Activated T-helper 1 cell treated with anti-CD3 and anti-CD28 coated beads, Interleukin-12 subunit alpha, Interleukin-12 subunit beta, Interleukin-2, Interleukin-4 antibody, amounts not matched to agents 30 ng/mL and 10 ng/mL and 1 ng/mL, durations not matched to agents 14 hours and 24 hours and 36 hours (primary cell): ENCODE data around the gene SNED1. TPM values are rescaled to one million over a fixed set of nuclear protein-coding genes. Genes with fewer than 3 reads are reported as not detected.

Experiments
- DNase-seq: peaks from one replicate; pipeline ENCODE4 v3.0.0; 2021; ENCODE audit warnings: low spot score
- H3K27ac Mint-ChIP-seq: one replicate; pipeline ENCODE4 v1.8.0; 2021; ENCODE audit warnings: mild to moderate bottlenecking, mixed read lengths
- H3K27me3 Mint-ChIP-seq: one replicate; pipeline ENCODE4 v1.8.0; 2022; ENCODE audit warnings: mild to moderate bottlenecking, moderate library complexity, mixed read lengths; ENCODE audit not compliant: insufficient read depth
- H3K36me3 Mint-ChIP-seq: one replicate; pipeline ENCODE4 v1.8.0; 2021; ENCODE audit warnings: low read depth, mixed read lengths
- H3K4me1 Mint-ChIP-seq: one replicate; pipeline ENCODE4 v1.8.0; 2021; ENCODE audit warnings: low read depth, mixed read lengths
- H3K4me3 Mint-ChIP-seq: one replicate; pipeline ENCODE4 v1.8.0; 2021; ENCODE audit warnings: mild to moderate bottlenecking, moderate library complexity, mixed read lengths
- H3K9me3 Mint-ChIP-seq: one replicate; pipeline ENCODE4 v1.8.0; 2021; ENCODE audit warnings: mixed read lengths
- intact Hi-C: fragments of 100-400 bp; cut with micrococcal nuclease; formaldehyde crosslinking; loops from one replicate; pipeline ENCODE4 v1.15.1; 2024
- total RNA-seq: library from RNA; stranded (reverse); gene quantifications from 2 replicates; pipeline ENCODE4 v1.2.3, GENCODE V29; 2022

The SNED1 gene
- total RNA-seq, 1 donor from 2014 or later, result 2.5 TPM

- no peak for DNase-seq
- Mint-ChIP-seq H3K27ac (no peak overlapping the region), H3K27me3 (no peaks in the 10 kb centered on the region), H3K4me1 (no peaks in the 10 kb centered on the region), H3K9me3 (no peaks in the 10 kb centered on the region), H3K36me3 (no peaks in the 10 kb centered on the region), H3K4me3 (no peak overlapping the region)
- intact Hi-C loops, result no loop called here
These were observed 10.3 kb upstream of the SNED1 start for GRCh38 chr2:240988146-240988545.

DNA sequence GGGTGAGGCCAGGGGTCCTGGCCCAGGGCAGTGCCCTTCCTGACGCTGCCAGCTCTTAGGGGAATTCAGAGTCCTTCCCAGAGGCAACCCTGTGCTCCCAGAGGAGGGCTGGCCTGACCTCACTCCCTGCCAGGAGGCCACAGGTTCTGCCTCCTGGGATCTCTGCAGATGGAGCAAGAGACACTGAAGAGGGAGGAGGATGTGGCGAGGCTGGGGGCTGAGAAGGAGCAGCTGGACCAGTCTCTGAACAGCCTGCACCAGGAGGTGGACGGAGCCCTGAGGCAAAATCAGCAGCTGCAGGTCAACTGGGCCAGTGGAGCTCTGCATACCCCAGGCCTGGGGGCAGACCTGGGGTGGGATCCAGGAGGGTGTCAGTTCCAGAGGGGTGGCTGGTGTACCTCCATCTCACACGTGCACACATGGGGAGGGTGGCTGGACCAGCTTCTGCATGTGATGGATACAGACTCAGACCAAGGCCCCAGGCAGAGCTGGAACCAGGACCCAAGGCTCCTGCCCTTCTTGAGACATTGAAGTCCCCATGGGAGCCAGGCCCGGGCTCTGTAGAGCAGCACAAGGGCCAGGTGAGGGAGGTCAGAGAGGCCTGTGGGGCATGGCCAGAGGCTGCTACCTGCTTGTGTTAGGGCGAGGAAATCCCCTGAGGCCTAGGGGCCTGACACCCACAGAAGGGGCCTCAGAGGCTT, 9.7 kb upstream of the SNED1 start:
- H3K4me3 Mint-ChIP-seq, result no peak overlapping the region
- intact Hi-C loops, result no loop called here
- H3K27me3 Mint-ChIP-seq, result no peaks in the 10 kb centered on the region
- no peak overlapping the region for H3K27ac Mint-ChIP-seq
- DNase-seq, result no peak
- H3K9me3 Mint-ChIP-seq, result no peaks in the 10 kb centered on the region
- H3K36me3 Mint-ChIP-seq, result no peaks in the 10 kb centered on the region
- no peaks in the 10 kb centered on the region for H3K4me1 Mint-ChIP-seq

- Mint-ChIP-seq H3K27me3 (no peaks in the 10 kb centered on the region), H3K9me3 (no peaks in the 10 kb centered on the region), H3K27ac (no peak overlapping the region), H3K4me1 (no peaks in the 10 kb centered on the region), H3K36me3 (no peaks in the 10 kb centered on the region), H3K4me3 (no peak overlapping the region)
- no peak for DNase-seq
- intact Hi-C loops, result no loop called here
These were observed 8.8 kb upstream of the SNED1 start for GRCh38 chr2:240989451-240990265.

GRCh38 chr2:240990266-240990529, 8.2 kb upstream of the SNED1 start:
- Mint-ChIP-seq H3K27me3 (peaks cover 2% of the 10 kb centered on the region), H3K4me1 (no peaks in the 10 kb centered on the region), H3K27ac (no peak overlapping the region), H3K9me3 (no peaks in the 10 kb centered on the region), H3K4me3 (no peak overlapping the region), H3K36me3 (no peaks in the 10 kb centered on the region)
- DNase-seq, result no peak
- intact Hi-C loops, result no loop called here

GRCh38 chr2:240990726-240991377, 7.6 kb upstream of the SNED1 start:
- Mint-ChIP-seq H3K36me3 (no peaks in the 10 kb centered on the region), H3K27ac (no peak overlapping the region), H3K27me3 (peaks cover 2% of the 10 kb centered on the region), H3K4me3 (no peak overlapping the region), H3K4me1 (no peaks in the 10 kb centered on the region), H3K9me3 (no peaks in the 10 kb centered on the region)
- DNase-seq, result no peak
- intact Hi-C loops, result no loop called here

DNA sequence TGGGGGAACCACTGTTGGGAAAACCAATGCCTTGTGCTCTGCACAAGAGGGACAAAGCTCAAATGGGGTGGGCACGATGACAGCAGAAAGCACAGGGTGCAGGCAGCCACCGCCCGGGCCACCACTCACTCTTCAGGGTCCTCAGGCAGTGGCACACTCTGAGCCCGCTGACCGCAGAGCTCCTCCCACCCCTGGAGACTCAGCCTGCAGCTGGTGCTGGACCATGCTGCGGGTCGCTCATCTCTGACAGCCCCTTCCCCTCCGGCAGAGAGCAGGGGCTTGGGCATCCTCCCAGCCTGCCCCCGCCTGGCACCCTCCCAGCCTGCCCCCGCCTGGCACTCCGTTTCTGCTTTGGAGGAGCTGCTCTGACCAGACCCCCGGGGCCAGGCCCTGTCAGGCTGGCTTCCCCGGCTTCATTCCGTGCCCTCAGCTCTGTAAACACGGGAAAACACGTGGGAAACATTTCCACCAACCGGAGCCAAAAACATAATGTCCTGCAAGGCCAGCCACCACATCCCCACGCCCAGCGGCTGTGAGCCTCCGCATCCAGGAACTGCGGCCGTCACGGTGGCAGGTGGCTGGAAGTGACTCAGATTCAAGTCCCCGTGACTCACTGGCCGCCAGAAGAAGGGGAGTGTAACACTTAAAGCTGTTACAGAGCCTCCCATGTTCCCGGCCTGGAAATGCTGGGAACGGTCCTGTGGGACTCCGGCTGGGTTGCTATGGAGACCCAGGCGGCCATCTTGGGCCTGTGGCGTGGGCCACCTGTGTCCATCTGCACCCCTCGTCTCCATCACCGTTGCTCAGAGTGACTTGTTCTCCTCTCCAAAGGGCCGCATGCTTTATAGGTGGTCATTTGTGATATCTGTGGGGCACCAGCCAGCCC, 6.8 kb upstream of the SNED1 start:
- H3K27ac Mint-ChIP-seq, result no peak overlapping the region
- H3K4me1 Mint-ChIP-seq, result no peaks in the 10 kb centered on the region
- H3K36me3 Mint-ChIP-seq, result no peaks in the 10 kb centered on the region
- DNase-seq, result no peak
- peaks cover 4% of the 10 kb centered on the region for H3K27me3 Mint-ChIP-seq
- H3K9me3 Mint-ChIP-seq, result no peaks in the 10 kb centered on the region
- no peak overlapping the region for H3K4me3 Mint-ChIP-seq
- intact Hi-C loops, result no loop called here

GRCh38 chr2:240992572-240993291, 5.7 kb upstream of the SNED1 start:
- Mint-ChIP-seq H3K36me3 (no peaks in the 10 kb centered on the region), H3K4me3 (no peak overlapping the region), H3K9me3 (no peaks in the 10 kb centered on the region), H3K4me1 (no peaks in the 10 kb centered on the region), H3K27ac (no peak overlapping the region), H3K27me3 (peaks cover 9% of the 10 kb centered on the region)
- intact Hi-C loops, result no loop called here
- no peak for DNase-seq

DNA sequence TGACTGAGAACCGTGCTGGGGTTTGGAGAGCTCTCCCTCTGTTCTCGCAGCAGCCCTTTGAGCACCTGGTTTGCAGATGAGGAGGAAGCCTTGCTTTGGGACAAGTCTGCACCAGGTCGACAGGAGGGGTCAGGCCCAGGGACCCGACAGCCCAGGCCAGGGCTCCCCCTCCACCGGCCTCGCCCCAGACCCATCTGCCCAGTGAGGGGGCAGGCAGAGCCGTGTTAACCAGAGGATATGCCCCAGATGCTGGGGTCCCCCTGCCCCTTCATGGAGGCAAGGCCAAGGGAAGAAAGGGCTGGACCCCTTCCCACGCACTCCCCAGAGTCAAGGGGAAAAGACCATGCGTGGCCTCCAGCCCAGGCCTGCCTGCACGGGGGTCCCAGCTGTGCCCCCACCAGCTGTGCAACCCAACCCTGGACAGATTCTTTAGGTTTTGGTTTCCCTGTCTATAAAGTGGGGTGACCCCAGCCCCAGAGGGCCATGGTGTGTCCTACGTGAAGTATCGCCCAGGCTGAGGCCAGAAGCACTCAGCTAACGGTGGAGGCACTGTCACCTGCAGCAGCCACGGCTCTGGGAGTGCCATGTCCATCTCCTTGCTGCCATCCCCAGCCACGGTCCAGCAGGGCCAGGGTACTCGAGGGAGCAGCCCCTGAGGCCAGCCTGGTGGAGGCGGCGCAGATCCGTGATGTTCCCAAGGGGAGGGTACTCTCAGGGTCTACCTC, 4.8 kb upstream of the SNED1 start:
- DNase-seq, result no peak
- Mint-ChIP-seq H3K27me3 (peaks cover 9% of the 10 kb centered on the region), H3K9me3 (no peaks in the 10 kb centered on the region), H3K27ac (no peak overlapping the region), H3K36me3 (no peaks in the 10 kb centered on the region), H3K4me1 (no peaks in the 10 kb centered on the region), H3K4me3 (no peak overlapping the region)
- intact Hi-C loops, result no loop called here

DNA sequence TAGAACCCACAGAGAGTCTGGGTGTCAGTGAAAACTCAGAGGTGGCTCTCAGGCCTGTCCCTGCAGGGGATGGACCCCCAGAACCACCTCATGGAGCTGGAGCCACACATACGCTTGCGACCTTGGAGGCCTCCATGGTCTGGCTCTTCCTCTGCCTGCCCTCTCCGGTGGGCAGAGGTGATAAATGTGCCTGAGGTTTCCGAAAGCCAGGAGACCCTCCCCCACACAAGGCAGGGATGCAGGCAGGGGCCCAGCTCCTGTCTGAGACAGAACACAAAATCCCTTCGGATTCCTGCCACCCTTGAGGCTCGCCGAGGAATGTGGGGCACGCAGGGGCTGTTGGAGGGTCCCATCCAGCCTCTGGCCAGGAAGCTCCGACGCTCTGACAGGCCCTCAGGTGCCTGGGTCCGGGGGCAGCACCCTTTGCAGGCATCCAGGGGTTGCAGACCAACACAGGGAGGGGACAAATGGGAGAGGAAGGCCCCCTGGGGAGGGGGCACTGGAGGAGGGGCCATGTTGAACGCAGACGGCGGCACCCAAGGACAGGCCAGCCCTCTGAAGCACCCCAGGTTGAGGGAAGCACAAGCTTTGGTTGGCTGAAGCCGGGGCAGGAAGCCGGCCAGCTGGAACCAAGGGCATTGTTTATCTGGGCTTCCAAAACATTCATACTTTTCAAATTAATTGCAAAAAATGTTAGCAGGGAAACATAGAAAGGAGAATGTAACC, 4.1 kb upstream of the SNED1 start:
- H3K27ac Mint-ChIP-seq, result no peak overlapping the region
- no peaks in the 10 kb centered on the region for H3K9me3 Mint-ChIP-seq
- intact Hi-C loops, result no loop called here
- no peak for DNase-seq
- peaks cover 9% of the 10 kb centered on the region for H3K27me3 Mint-ChIP-seq
- no peak overlapping the region for H3K4me3 Mint-ChIP-seq
- no peaks in the 10 kb centered on the region for H3K4me1 Mint-ChIP-seq
- no peaks in the 10 kb centered on the region for H3K36me3 Mint-ChIP-seq

- DNase-seq, result no peak
- H3K4me1 Mint-ChIP-seq, result no peaks in the 10 kb centered on the region
These were observed 3.1 kb upstream of the SNED1 start for GRCh38 chr2:240995041-240996021.

More at GRCh38 chr2:240995041-240996021, 3.1 kb upstream of the SNED1 start:
- Mint-ChIP-seq H3K27ac (no peak overlapping the region), H3K36me3 (no peaks in the 10 kb centered on the region), H3K9me3 (no peaks in the 10 kb centered on the region), H3K27me3 (peaks cover 17% of the 10 kb centered on the region), H3K4me3 (no peak overlapping the region)
- intact Hi-C loops, result no loop called here
